Measurements from ENCODE around the gene LILRA6. TPM values are rescaled to one million over a fixed set of nuclear protein-coding genes. Genes with fewer than 3 reads are reported as not detected.

Gene LILRA6
- total and polyA plus RNA-seq, 2 of the 13 experiments (the other 11 are each of a cell fraction or from before 2014, with no cell fraction given) = not detected

DNA sequence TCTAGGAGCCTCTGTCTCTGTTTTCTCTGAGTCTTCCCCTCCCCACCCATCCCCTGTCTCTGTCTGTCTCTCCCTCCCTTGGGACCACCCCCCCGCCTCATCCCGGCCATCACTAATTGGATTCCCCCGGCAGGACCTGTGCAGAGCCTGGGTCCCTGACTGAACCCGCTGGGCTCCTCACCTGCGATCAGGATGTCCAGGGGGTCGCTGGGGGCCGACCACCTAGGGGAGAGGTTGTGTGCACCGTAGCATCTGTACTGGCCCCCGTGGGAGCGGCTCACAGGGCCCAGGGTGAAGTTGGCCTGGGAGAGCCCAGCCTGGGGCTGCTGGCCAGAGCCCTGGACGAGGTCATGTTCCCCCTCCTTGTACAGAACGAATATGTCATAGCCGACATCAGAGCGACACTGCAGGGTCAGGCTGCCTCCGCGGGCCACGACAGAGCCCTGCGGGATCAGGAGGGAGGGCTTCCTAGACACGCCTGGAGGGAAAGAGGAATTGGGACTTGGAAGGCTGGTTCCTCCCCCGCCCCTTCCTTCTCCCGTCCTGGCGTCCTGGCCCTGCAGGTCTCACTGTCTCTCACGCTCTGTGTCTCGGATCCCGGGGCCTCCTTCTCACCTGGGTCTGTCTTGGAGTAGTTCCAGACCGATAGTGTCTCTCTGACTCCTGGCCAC, 12.7 kb upstream of the LILRA6 start:
- TF ChIP-seq ZNF790 (CRISPR knock-in tag; IDR thresholded peaks at IDR 0.05; ENCODE audit: borderline replicate concordance) (no peak), KLF16 (CRISPR knock-in tag; IDR thresholded peaks at IDR 0.05) (no peak), PHF5A (CRISPR knock-in tag; IDR thresholded peaks at IDR 0.05; ENCODE audit: low read depth, unreplicated experiment) (no peak), MED13 (CRISPR knock-in tag; IDR thresholded peaks at IDR 0.05) (no peak), ZNF598 (CRISPR knock-in tag; IDR thresholded peaks at IDR 0.05; ENCODE audit: borderline replicate concordance) (no peak), SP5 (CRISPR knock-in tag; IDR thresholded peaks at IDR 0.05; ENCODE audit: borderline replicate concordance, low read depth) (no peak), MBNL3 (CRISPR knock-in tag; conservative IDR thresholded peaks at IDR 0.05) (no peak), ZNF180 (CRISPR knock-in tag; IDR thresholded peaks at IDR 0.05; ENCODE audit: borderline replicate concordance, low read depth) (no peak), NKX3-1 (CRISPR knock-in tag; IDR thresholded peaks at IDR 0.05) (no peak), ZNF782 (CRISPR knock-in tag; IDR thresholded peaks at IDR 0.05; ENCODE audit: borderline replicate concordance) (no peak), ZFP36L2 (CRISPR knock-in tag; IDR thresholded peaks at IDR 0.05) (no peak)
- TF ChIP-seq, protein P1, sequence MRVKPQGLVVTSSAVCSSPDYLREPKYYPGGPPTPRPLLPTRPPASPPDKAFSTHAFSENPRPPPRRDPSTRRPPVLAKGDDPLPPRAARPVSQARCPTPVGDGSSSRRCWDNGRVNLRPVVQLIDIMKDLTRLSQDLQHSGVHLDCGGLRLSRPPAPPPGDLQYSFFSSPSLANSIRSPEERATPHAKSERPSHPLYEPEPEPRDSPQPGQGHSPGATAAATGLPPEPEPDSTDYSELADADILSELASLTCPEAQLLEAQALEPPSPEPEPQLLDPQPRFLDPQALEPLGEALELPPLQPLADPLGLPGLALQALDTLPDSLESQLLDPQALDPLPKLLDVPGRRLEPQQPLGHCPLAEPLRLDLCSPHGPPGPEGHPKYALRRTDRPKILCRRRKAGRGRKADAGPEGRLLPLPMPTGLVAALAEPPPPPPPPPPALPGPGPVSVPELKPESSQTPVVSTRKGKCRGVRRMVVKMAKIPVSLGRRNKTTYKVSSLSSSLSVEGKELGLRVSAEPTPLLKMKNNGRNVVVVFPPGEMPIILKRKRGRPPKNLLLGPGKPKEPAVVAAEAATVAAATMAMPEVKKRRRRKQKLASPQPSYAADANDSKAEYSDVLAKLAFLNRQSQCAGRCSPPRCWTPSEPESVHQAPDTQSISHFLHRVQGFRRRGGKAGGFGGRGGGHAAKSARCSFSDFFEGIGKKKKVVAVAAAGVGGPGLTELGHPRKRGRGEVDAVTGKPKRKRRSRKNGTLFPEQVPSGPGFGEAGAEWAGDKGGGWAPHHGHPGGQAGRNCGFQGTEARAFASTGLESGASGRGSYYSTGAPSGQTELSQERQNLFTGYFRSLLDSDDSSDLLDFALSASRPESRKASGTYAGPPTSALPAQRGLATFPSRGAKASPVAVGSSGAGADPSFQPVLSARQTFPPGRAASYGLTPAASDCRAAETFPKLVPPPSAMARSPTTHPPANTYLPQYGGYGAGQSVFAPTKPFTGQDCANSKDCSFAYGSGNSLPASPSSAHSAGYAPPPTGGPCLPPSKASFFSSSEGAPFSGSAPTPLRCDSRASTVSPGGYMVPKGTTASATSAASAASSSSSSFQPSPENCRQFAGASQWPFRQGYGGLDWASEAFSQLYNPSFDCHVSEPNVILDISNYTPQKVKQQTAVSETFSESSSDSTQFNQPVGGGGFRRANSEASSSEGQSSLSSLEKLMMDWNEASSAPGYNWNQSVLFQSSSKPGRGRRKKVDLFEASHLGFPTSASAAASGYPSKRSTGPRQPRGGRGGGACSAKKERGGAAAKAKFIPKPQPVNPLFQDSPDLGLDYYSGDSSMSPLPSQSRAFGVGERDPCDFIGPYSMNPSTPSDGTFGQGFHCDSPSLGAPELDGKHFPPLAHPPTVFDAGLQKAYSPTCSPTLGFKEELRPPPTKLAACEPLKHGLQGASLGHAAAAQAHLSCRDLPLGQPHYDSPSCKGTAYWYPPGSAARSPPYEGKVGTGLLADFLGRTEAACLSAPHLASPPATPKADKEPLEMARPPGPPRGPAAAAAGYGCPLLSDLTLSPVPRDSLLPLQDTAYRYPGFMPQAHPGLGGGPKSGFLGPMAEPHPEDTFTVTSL (CRISPR knock-in tag; IDR thresholded peaks at IDR 0.05; ENCODE audit: borderline replicate concordance) = no peak
- no peaks in the 10 kb centered on the region for H3K36me3 ChIP-seq (replicated peaks in 1 of 2; ENCODE audit: control insufficient read depth in 1 of 2, insufficient read depth in 2 of 2, low read length in 2 of 2)
- no peaks in the 10 kb centered on the region for H3K79me2 ChIP-seq (ENCODE audit: insufficient read depth, low read length)
- POLR2A ChIA-PET = no interaction called here
- no peak overlapping the region for H3K4me2 ChIP-seq (ENCODE audit: low read depth, low read length)
- ATAC-seq (no peak), FAIRE-seq (no peak), DNase-seq (ENCODE audit: low spot score) (no peak)
- H3K4me1 ChIP-seq (ENCODE audit: insufficient read depth, low read length) = no peaks in the 10 kb centered on the region
- H3K9ac ChIP-seq (ENCODE audit: insufficient read depth, low read depth, low read length) = no peak overlapping the region
- 6% methylated on average over 12 of the region's 26 CpGs for WGBS (ENCODE audit: low lambda C conversion rate)
- H3K27ac ChIP-seq (ENCODE audit: extremely low read length, insufficient read depth, low read length) = no peak overlapping the region
- no peaks in the 10 kb centered on the region for H4K20me1 ChIP-seq (ENCODE audit: insufficient read depth, low read length)
- BruUV-seq (replicated peaks) = no TSS peak
- H3K27me3 ChIP-seq (ENCODE audit: control insufficient read depth in 1 of 2, insufficient read depth in 2 of 2, low read length in 2 of 2) = peaks cover 12 to 68% of the 10 kb centered on the region in 2 experiments
- CTCF ChIA-PET (ENCODE audit: low intra/inter-chr PET ratio, low total read pairs) = no interaction called here
- intact Hi-C loops (cut with micrococcal nuclease; ENCODE audit: unreplicated experiment) (no loop called here), in situ Hi-C loops (cut with HindIII; ENCODE audit: extremely low pct_ligation_motif_present, low pct_unique_long_range_greater_than_20kb) (no loop called here)
- no peak overlapping the region for H3K4me3 ChIP-seq (replicated peaks in 1 of 3; ENCODE audit: insufficient read depth in 1 of 3, low read depth in 2 of 3, low read length in 3 of 3)
- no peaks in the 10 kb centered on the region for H3K9me3 ChIP-seq (ENCODE audit: low read length)
- H2AFZ ChIP-seq (ENCODE audit: low read length) = no peak overlapping the region

Measured in HepG2 (cell line).